Measurements from ENCODE around the gene ATXN2.
"Not testable (repeated sequence)": the region's sequence is repeated elsewhere in the genome, so short reads cannot be mapped to it uniquely, and the experiment has no call there.

The ATXN2 gene

GRCh38 chr12:111607239-111607638 is 8.1 kb upstream of the ATXN2 start:
- Mint-ChIP-seq H3K27ac (no peak overlapping the region), H3K4me1 (ENCODE audit: low read depth) (no peaks in the 10 kb centered on the region), H3K9me3 (no peaks in the 10 kb centered on the region), H3K36me3 (ENCODE audit: low read depth) (no peaks in the 10 kb centered on the region), H3K4me3 (no peak overlapping the region), H3K27me3 (no peaks in the 10 kb centered on the region)
- intact Hi-C loops (cut with micrococcal nuclease): no loop called here

- Mint-ChIP-seq H3K27ac (no peak overlapping the region), H3K4me1 (ENCODE audit: low read depth) (no peaks in the 10 kb centered on the region), H3K9me3 (no peaks in the 10 kb centered on the region), H3K36me3 (ENCODE audit: low read depth) (no peaks in the 10 kb centered on the region), H3K27me3 (no peaks in the 10 kb centered on the region), H3K4me3 (no peak overlapping the region)
- intact Hi-C loops (cut with micrococcal nuclease): no loop called here
Measured at GRCh38 chr12:111606767-111607230, 7.7 kb upstream of the ATXN2 start.

- no peak overlapping the region for H3K27ac Mint-ChIP-seq
- intact Hi-C loops (cut with micrococcal nuclease): no loop called here
- H3K9me3 Mint-ChIP-seq: no peaks in the 10 kb centered on the region
- H3K4me3 Mint-ChIP-seq: no peak overlapping the region
- no peaks in the 10 kb centered on the region for H3K4me1 Mint-ChIP-seq (ENCODE audit: low read depth)
- H3K27me3 Mint-ChIP-seq: no peaks in the 10 kb centered on the region
- H3K36me3 Mint-ChIP-seq (ENCODE audit: low read depth): no peaks in the 10 kb centered on the region
Measured at GRCh38 chr12:111605911-111606766, 7.0 kb upstream of the ATXN2 start.

GRCh38 chr12:111602857-111603256 is 3.7 kb upstream of the ATXN2 start:
- H3K36me3 Mint-ChIP-seq (ENCODE audit: low read depth); H3K9me3 Mint-ChIP-seq; intact Hi-C loops (cut with micrococcal nuclease); H3K4me1 Mint-ChIP-seq (ENCODE audit: low read depth); H3K27ac Mint-ChIP-seq; H3K4me3 Mint-ChIP-seq; H3K27me3 Mint-ChIP-seq: not testable (repeated sequence)

- peaks cover 14% of the 10 kb centered on the region for H3K4me1 Mint-ChIP-seq (ENCODE audit: low read depth)
- peaks cover 11% of the 10 kb centered on the region for H3K36me3 Mint-ChIP-seq (ENCODE audit: low read depth)
- no peak overlapping the region for H3K4me3 Mint-ChIP-seq
- no peaks in the 10 kb centered on the region for H3K27me3 Mint-ChIP-seq
- intact Hi-C loops (cut with micrococcal nuclease): no loop called here
- H3K9me3 Mint-ChIP-seq: no peaks in the 10 kb centered on the region
- no peak overlapping the region for H3K27ac Mint-ChIP-seq
Measured at GRCh38 chr12:111602348-111602747, 3.2 kb upstream of the ATXN2 start.

- H3K4me3 Mint-ChIP-seq; intact Hi-C loops (cut with micrococcal nuclease); H3K27me3 Mint-ChIP-seq; H3K27ac Mint-ChIP-seq; H3K9me3 Mint-ChIP-seq: not testable (repeated sequence)
- H3K36me3 Mint-ChIP-seq (ENCODE audit: low read depth): peaks cover 18% of the 10 kb centered on the region
- peaks cover 21% of the 10 kb centered on the region for H3K4me1 Mint-ChIP-seq (ENCODE audit: low read depth)
Measured at GRCh38 chr12:111600986-111601385, 1.9 kb upstream of the ATXN2 start.

- Mint-ChIP-seq H3K27me3 (no peaks in the 10 kb centered on the region), H3K4me3 (peak overlapping the region; percentile 88), H3K4me1 (ENCODE audit: low read depth) (peaks cover 29% of the 10 kb centered on the region), H3K27ac (peak overlapping the region; percentile 87), H3K36me3 (ENCODE audit: low read depth) (peaks cover 25% of the 10 kb centered on the region), H3K9me3 (no peaks in the 10 kb centered on the region)
- intact Hi-C loops (cut with micrococcal nuclease): no loop called here
Measured at GRCh38 chr12:111600205-111600642, 1.1 kb upstream of the ATXN2 start.

- no peaks in the 10 kb centered on the region for H3K27me3 Mint-ChIP-seq
- peak overlapping the region; percentile 87 for H3K27ac Mint-ChIP-seq
- no peaks in the 10 kb centered on the region for H3K9me3 Mint-ChIP-seq
- peak overlapping the region; percentile 88 for H3K4me3 Mint-ChIP-seq
- intact Hi-C loops (cut with micrococcal nuclease): loop anchor here (10.0 kb wide), 1 partner anchor 85 kb away; the partner anchor contains the start of genes ACAD10 and BRAP
- peaks cover 35% of the 10 kb centered on the region for H3K4me1 Mint-ChIP-seq (ENCODE audit: low read depth)
- peaks cover 31% of the 10 kb centered on the region for H3K36me3 Mint-ChIP-seq (ENCODE audit: low read depth)
Measured at GRCh38 chr12:111599453-111600204, 514 bp upstream of the ATXN2 start.

GRCh38 chr12:111597831-111598636 is 1.1 kb downstream of the ATXN2 start:
- Mint-ChIP-seq H3K27ac (peak overlapping the region; percentile 87), H3K4me3 (peak overlapping the region; percentile 98), H3K4me1 (ENCODE audit: low read depth) (peaks cover 43% of the 10 kb centered on the region), H3K27me3 (no peaks in the 10 kb centered on the region), H3K36me3 (ENCODE audit: low read depth) (peaks cover 31% of the 10 kb centered on the region), H3K9me3 (no peaks in the 10 kb centered on the region)
- intact Hi-C loops (cut with micrococcal nuclease): loop anchor here (10.0 kb wide), 1 partner anchor 87 kb away; the partner anchor contains the start of genes ACAD10 and BRAP

GRCh38 chr12:111596985-111597830 is 1.9 kb downstream of the ATXN2 start:
- Mint-ChIP-seq H3K27ac (peak overlapping the region; percentile 87), H3K36me3 (ENCODE audit: low read depth) (peaks cover 31% of the 10 kb centered on the region), H3K4me1 (ENCODE audit: low read depth) (peaks cover 43% of the 10 kb centered on the region), H3K4me3 (peak overlapping the region; percentile 98), H3K27me3 (no peaks in the 10 kb centered on the region), H3K9me3 (no peaks in the 10 kb centered on the region)
- intact Hi-C loops (cut with micrococcal nuclease): loop anchor here (10.0 kb wide), 1 partner anchor 88 kb away; the partner anchor contains the start of genes ACAD10 and BRAP

GRCh38 chr12:111595341-111595835 is 3.7 kb downstream of the ATXN2 start:
- Mint-ChIP-seq H3K36me3 (ENCODE audit: low read depth) (peaks cover 31% of the 10 kb centered on the region), H3K4me1 (ENCODE audit: low read depth) (peaks cover 43% of the 10 kb centered on the region)
- intact Hi-C loops (cut with micrococcal nuclease): loop anchor here (10.0 kb wide), 1 partner anchor 89 kb away; the partner anchor contains the start of genes ACAD10 and BRAP
- H3K9me3 Mint-ChIP-seq, H3K4me3 Mint-ChIP-seq, H3K27ac Mint-ChIP-seq, H3K27me3 Mint-ChIP-seq: not testable (repeated sequence)

GRCh38 chr12:111591399-111592010 is 7.6 kb downstream of the ATXN2 start:
- intact Hi-C loops (cut with micrococcal nuclease): loop anchor here (10.0 kb wide), 1 partner anchor 93 kb away; the partner anchor contains the start of genes ACAD10 and BRAP
- H3K27ac Mint-ChIP-seq, H3K27me3 Mint-ChIP-seq, H3K4me3 Mint-ChIP-seq, H3K9me3 Mint-ChIP-seq: not testable (repeated sequence)
- H3K4me1 Mint-ChIP-seq (ENCODE audit: low read depth): peaks cover 27% of the 10 kb centered on the region
- peaks cover 18% of the 10 kb centered on the region for H3K36me3 Mint-ChIP-seq (ENCODE audit: low read depth)

Measured in dendritic cell treated with granulocyte-macrophage colony-stimulating factor and Interleukin-4, amounts not matched to agents 40 ng/mL and 50 ng/mL, for 4 days (primary cell).